Ovary (tissue), 9 donors: ENCODE measurements around the gene MMP20. TPM values are rescaled to one million over a fixed set of nuclear protein-coding genes. Genes with fewer than 3 reads are reported as not detected.

Source experiments
- DNase-seq, 5 donors: peaks; one replicate each; pipeline ENCODE4 v3.0.0-alpha.2; 2019 to 2020
- H3K27ac ChIP-seq, 2 donors: fragments of 200-600 bp; one replicate each; pipeline versions ENCODE4 v1.5.1 to v1.8.0; 2019 to 2022
- H3K27me3 ChIP-seq: fragments of 200-600 bp; one replicate; pipeline ENCODE4 v1.8.0; 2022
- H3K36me3 ChIP-seq: fragments of 200-600 bp; sonication (generic); one replicate; pipeline ENCODE4 v1.5.1; 2019
- H3K4me1 ChIP-seq: one replicate; pipeline ENCODE4 v1.8.1; 2013; ENCODE audit warnings: mild to moderate bottlenecking, moderate library complexity; ENCODE audit not compliant: insufficient read depth
- H3K4me3 ChIP-seq: fragments of 200-600 bp; sonication (generic); one replicate; pipeline ENCODE4 v1.5.1; 2017
- H3K9me3 ChIP-seq, 2 donors: fragments of 200-600 bp in 1 of 2; sonication (generic) in 1 of 2; one replicate each; pipeline versions ENCODE4 v1.5.1 to v1.8.1; 2013 to 2019; ENCODE audit warnings: mild to moderate bottlenecking in 1 of 2, moderate library complexity in 1 of 2
- CTCF ChIP-seq, 3 donors: fragments of 450-650 bp in 2 of 3; fragments of 200-600 bp in 1 of 3; IDR thresholded peaks; one replicate each; pipeline versions ENCODE4 v1.5.1 to v1.8.0; 2016 to 2022; ENCODE audit warnings: antibody characterized with exemption in 3 of 3, mild to moderate bottlenecking in 1 of 3
- EP300 ChIP-seq: sonication (generic); formaldehyde crosslinking; IDR thresholded peaks from one replicate; pipeline ENCODE4 v1.6.1; 2017; ENCODE audit warnings: antibody characterized with exemption
- POLR2A ChIP-seq: fragments of 450-650 bp; IDR thresholded peaks from one replicate; pipeline ENCODE4 v1.6.1; 2017; ENCODE audit warnings: antibody characterized with exemption, mild to moderate bottlenecking, moderate library complexity
- WGBS, 3 donors: extraction: QIAGEN DNeasy Blood & Tissue Kit in 1 of 3; methylation state at CpG; one replicate each; pipeline versions ENCODE4 v1.1.5 to v1.1.7; 2013 to 2017; 5-methylcytosine and 5-hydroxymethylcytosine counted together
- intact Hi-C, 4 donors: fragments of 100-400 bp; cut with DNase I; formaldehyde crosslinking; loops; one replicate each; pipeline versions ENCODE4 v1.11.0 to v1.15.1; 2022 to 2023
- polyA plus RNA-seq, 2 donors: library from polyadenylated mRNA; stranded (reverse); fragments of 200-250 nt in 1 of 2; fragments of 350-450 nt in 1 of 2; fragmentation: Illumina TruSeq in 1 of 2; extraction: RNeasy Lipid Tissue Mini Kit (QIAGEN cat#74804) in 1 of 2; gene quantifications; one replicate each; pipeline ENCODE4 v1.2.3, GENCODE V29; 2013 to 2014
- total RNA-seq, 7 donors: library from RNA; depleted of rRNA in 2 of 7; stranded (reverse); fragments of >200 nt in 2 of 7; fragmentation: NEBNext Ultra II Directional in 3 of 7; extraction: Animal tissue kit (Norgen Biotek cat#: 25700) in 3 of 7; gene quantifications; one replicate each; pipeline versions ENCODE4 v1.1.0 to v1.2.4, GENCODE V29; 2016 to 2023
- donor health status: DM: no; HTN: no; CAD: no; lungs with moderate emphysema.
- donor health status: DM: no; HTN: no; CAD: no.
- donor health status: Bipolar disorder and iron deficiency.
- donor health status: DM: yes; HTN: yes; CAD: no.
- donor health status: DM: no; HTN: no; CAD: no.
- donor health status: DM: yes; HTN: yes; CAD: no.

The MMP20 gene
- total and polyA plus RNA-seq, 9 donors: not detected

GRCh38 chr11:102527041-102527440 lies 98.1 kb downstream of the MMP20 start:
- WGBS, 3 donors: 76 to 92% (median 79%) methylated on average over 1 of the region's 1 CpG
- no peaks in the 10 kb centered on the region for H3K36me3 ChIP-seq
- H3K27me3 ChIP-seq: no peaks in the 10 kb centered on the region
- no peak for DNase-seq
- no peak overlapping the region for H3K4me3 ChIP-seq
- intact Hi-C loops: no loop called here
- TF ChIP-seq POLR2A: no peak
- no peak for TF ChIP-seq CTCF (IDR thresholded peaks at IDR 0.05)
- no peak for TF ChIP-seq EP300
- H3K27ac ChIP-seq: no peak overlapping the region
- no peaks in the 10 kb centered on the region for H3K4me1 ChIP-seq
- no peaks in the 10 kb centered on the region for H3K9me3 ChIP-seq

Other genes with a start within 250 kb of the MMP20 start
- 100 to 1,000 TPM in 6 of 7 donors, 10 to 100 TPM in 1; 83.3 to 131 (median 124) TPM for gene TMEM123, start 172.6 kb downstream of the MMP20 start, total RNA-seq
- gene TMEM123, start 172.6 kb downstream of the MMP20 start, polyA plus RNA-seq: 100 to 1,000 TPM in 1 of 2 donors, 10 to 100 TPM in 1; 69.4 to 165 TPM
- gene MMP7, start 94.6 kb downstream of the MMP20 start, total RNA-seq: 10 to 100 TPM in 1 of 7 donors, 1 to 10 TPM in 4, under 1 TPM in 1, not detected in 1; 0.50 to 66.3 (median 4.5) TPM
- under 1 TPM; 0.33 to 0.48 TPM for gene MMP7, start 94.6 kb downstream of the MMP20 start, polyA plus RNA-seq
- not detected for gene MMP27, start 80.4 kb upstream of the MMP20 start, total RNA-seq
- under 1 TPM in 1 of 2 donors, not detected in 1; 0.12 TPM for gene MMP27, start 80.4 kb upstream of the MMP20 start, polyA plus RNA-seq
- gene MMP8, start 99.6 kb upstream of the MMP20 start, total RNA-seq: not detected
- gene MMP8, start 99.6 kb upstream of the MMP20 start, polyA plus RNA-seq: under 1 TPM in 1 of 2 donors, not detected in 1; 0.02 TPM
- 1 to 10 TPM in 1 of 7 donors, not detected in 6; 1.1 TPM for gene MMP10, start 155.3 kb upstream of the MMP20 start, total RNA-seq
- under 1 TPM in 1 of 2 donors, not detected in 1; 0.61 TPM for gene MMP10, start 155.3 kb upstream of the MMP20 start, polyA plus RNA-seq
- under 1 TPM in 1 of 7 donors, not detected in 6; 0.18 TPM for gene MMP1, start 172.8 kb upstream of the MMP20 start, total RNA-seq
- gene MMP1, start 172.8 kb upstream of the MMP20 start, polyA plus RNA-seq: under 1 TPM in 1 of 2 donors, not detected in 1; 0.25 TPM
- gene MMP3, start 218.3 kb upstream of the MMP20 start, total RNA-seq: under 1 TPM in 1 of 7 donors, not detected in 6; 0.37 TPM
- gene MMP3, start 218.3 kb upstream of the MMP20 start, polyA plus RNA-seq: under 1 TPM; 0.04 to 0.35 TPM
- gene MMP12, start 249.7 kb upstream of the MMP20 start, total RNA-seq: not detected
- gene MMP12, start 249.7 kb upstream of the MMP20 start, polyA plus RNA-seq: not detected